OCI-LY7 (cell line): ENCODE results near the gene IGLL5. TPM values are rescaled to one million over a fixed set of nuclear protein-coding genes. Genes with fewer than 3 reads are reported as not detected.
"Not testable (repeated sequence)": the region's sequence is repeated elsewhere in the genome, so short reads cannot be mapped to it uniquely, and the experiment has no call there.

Source experiments
- BruUV-seq: library from RNA; stranded (reverse); fragments of 400-500 nt; replicated peaks from 2 replicates; lab custom pipeline; 2021; lab: Mats Ljungman, UMichigan
- CTCF ChIA-PET: fragments of 300-600 bp; sonication (Branson Sonifier 250); formaldehyde crosslinking; loops from one replicate; lab custom pipeline; 2022; ENCODE audit warnings: antibody characterized with exemption; ENCODE audit not compliant: unreplicated experiment; lab: Charles Lee
- POLR2A ChIA-PET: fragments of 300-600 bp; sonication (Branson Sonifier 250); formaldehyde crosslinking; loops from one replicate; lab custom pipeline; 2022; ENCODE audit warnings: antibody characterized with exemption; lab: Charles Lee
- DNase-seq: peaks from one replicate; pipeline ENCODE4 v3.0.0-alpha.2; 2015; ENCODE audit warnings: low spot score
- H2AFZ ChIP-seq: fragments of 200-600 bp; sonication (generic), shearing (Covaris generic); 2 replicates; pipeline ENCODE4 v1.6.1; 2014; ENCODE audit warnings: mild to moderate bottlenecking, antibody characterized with exemption, low read length, moderate library complexity
- H3K27ac ChIP-seq: fragments of 200-600 bp; sonication (generic); 2 replicates; pipeline ENCODE4 v1.5.1; 2014; ENCODE audit warnings: mixed run types, low read depth, mild to moderate bottlenecking, moderate library complexity, low read length, inconsistent platforms; ENCODE audit not compliant: poor library complexity, severe bottlenecking
- H3K36me3 ChIP-seq: fragments of 200-600 bp; sonication (generic); 2 replicates; pipeline ENCODE4 v1.6.1; 2014; ENCODE audit warnings: mild to moderate bottlenecking, antibody characterized with exemption, low read length, moderate library complexity, mixed read lengths; ENCODE audit not compliant: insufficient read depth
- H3K4me1 ChIP-seq: fragments of 200-600 bp; sonication (generic); 2 replicates; pipeline ENCODE4 v1.5.1; 2014; ENCODE audit warnings: mild to moderate bottlenecking, low read length; ENCODE audit not compliant: insufficient read depth, poor library complexity, severe bottlenecking
- H3K4me2 ChIP-seq: fragments of 200-600 bp; sonication (generic); 2 replicates; pipeline ENCODE4 v1.6.1; 2014; ENCODE audit warnings: mild to moderate bottlenecking, low read length
- H3K4me3 ChIP-seq: fragments of 200-600 bp; sonication (generic); 2 replicates; pipeline ENCODE4 v1.5.1; 2014; ENCODE audit warnings: mild to moderate bottlenecking, low read depth, low read length; ENCODE audit not compliant: poor library complexity, severe bottlenecking
- H3K79me2 ChIP-seq: fragments of 200-600 bp; sonication (generic); 2 replicates; pipeline ENCODE4 v1.6.1; 2016; ENCODE audit warnings: low read depth, mild to moderate bottlenecking, low read length, moderate library complexity, mixed read lengths; ENCODE audit not compliant: insufficient read depth
- H3K9me2 ChIP-seq: fragments of 200-600 bp; sonication (generic); 2 replicates; pipeline ENCODE4 v1.6.1; 2016; ENCODE audit warnings: mild to moderate bottlenecking, low read length, mixed read lengths; ENCODE audit not compliant: insufficient read depth
- H3K9me3 ChIP-seq: fragments of 200-600 bp; sonication (generic); 2 replicates; pipeline ENCODE4 v1.6.1; 2014; ENCODE audit warnings: mild to moderate bottlenecking, mixed run types, low read length, mixed read lengths
- H4K20me1 ChIP-seq: fragments of 200-600 bp; sonication (generic); 2 replicates; pipeline ENCODE4 v1.6.1; 2014; ENCODE audit warnings: mild to moderate bottlenecking, antibody characterized with exemption, low read length, moderate library complexity, mixed read lengths; ENCODE audit not compliant: insufficient read depth
- CTCF ChIP-seq: fragments of 200-600 bp; sonication (generic); conservative IDR thresholded peaks from 2 replicates; pipeline ENCODE4 v1.5.1; 2014; ENCODE audit warnings: mild to moderate bottlenecking, antibody characterized with exemption, low read length, moderate library complexity, mixed read lengths
- EZH2phosphoT487 ChIP-seq: fragments of 200-600 bp; sonication (generic); IDR thresholded peaks from 2 replicates; pipeline ENCODE4 v1.6.1; 2018; ENCODE audit warnings: low read depth, borderline replicate concordance, mild to moderate bottlenecking, mixed run types, antibody characterized with exemption, low read length, moderate library complexity, mixed read lengths
- intact Hi-C: fragments of 100-400 bp; cut with micrococcal nuclease; formaldehyde crosslinking; loops from one replicate; pipeline ENCODE4 v1.10.0; 2022; ENCODE audit not compliant: unreplicated experiment
- total RNA-seq, 2 experiments: library from RNA; depleted of rRNA in 1 of 2; stranded (reverse); fragments of >200 nt in 1 of 2; shearing (Covaris generic) in 1 of 2; gene quantifications; 2 replicates each; pipeline ENCODE4 v1.2.3, GENCODE V29; 2014 to 2022

Gene IGLL5
- total RNA-seq, 2 experiments from 2014 or later, result 219 to 364 TPM

GRCh38 chr22:22897091-22897490 lies 9.5 kb downstream of the IGLL5 start:
- intact Hi-C loops, result no loop called here
- Histone ChIP-seq H4K20me1 (no peaks in the 10 kb centered on the region), H3K4me2 (peak overlapping the region; percentile 77; the same call in 1 of the 2 replicates)

GRCh38 chr22:22897947-22898346 lies 10.3 kb downstream of the IGLL5 start:
- Histone ChIP-seq H3K36me3 (peaks cover 59% of the 10 kb centered on the region), H2AFZ (no peak overlapping the region), H3K4me1 (peaks cover 89% of the 10 kb centered on the region), H3K4me3 (no peak overlapping the region), H3K27ac (peak overlapping the region; percentile 81), H4K20me1 (no peaks in the 10 kb centered on the region; the same call in 1 of the 2 replicates), H3K9me2 (no peaks in the 10 kb centered on the region), H3K79me2 (peaks cover 22% of the 10 kb centered on the region), H3K9me3 (no peaks in the 10 kb centered on the region), H3K4me2 (peak overlapping the region; percentile 77; the same call in 1 of the 2 replicates)
- intact Hi-C loops, result no loop called here
- ChIA-PET CTCF (interaction anchor here (0.5 to 0.7 kb wide), 3 partner anchors 12 to 1301 kb away, joined by 3 read pairs; no protein-coding TSS in a partner anchor), POLR2A (interaction anchor here (1.2 to 8.1 kb wide), 4 partner anchors 8 to 42 kb away, joined by 3 to 93 read pairs (median 6); no protein-coding TSS in a partner anchor)
- BruUV-seq, result no TSS peak
- TF ChIP-seq EZH2phosphoT487, result no peak
- no peak for TF ChIP-seq CTCF
- DNase-seq, result no peak

More at GRCh38 chr22:22897091-22897490, 9.5 kb downstream of the IGLL5 start:
- CTCF ChIA-PET, result interaction anchor here (0.7 to 1.1 kb wide), 3 partner anchors 13 to 39 kb away, joined by 3 to 5 read pairs (median 3); no protein-coding TSS in a partner anchor
- Histone ChIP-seq H3K27ac (peak overlapping the region; percentile 81), H3K79me2 (peaks cover 31% of the 10 kb centered on the region), H3K9me3 (no peaks in the 10 kb centered on the region), H2AFZ (no peak overlapping the region), H3K36me3 (peaks cover 59% of the 10 kb centered on the region), H3K4me3 (no peak overlapping the region), H3K4me1 (peaks cover 89% of the 10 kb centered on the region), H3K9me2 (no peaks in the 10 kb centered on the region)
- no peak for DNase-seq
- TF ChIP-seq EZH2phosphoT487, result no peak
- no peak for TF ChIP-seq CTCF
- POLR2A ChIA-PET, result interaction anchor here (1.3 to 8.1 kb wide), 3 partner anchors 34 to 42 kb away, joined by 4 to 93 read pairs (median 9); no protein-coding TSS in a partner anchor
- BruUV-seq, result no TSS peak

DNA sequence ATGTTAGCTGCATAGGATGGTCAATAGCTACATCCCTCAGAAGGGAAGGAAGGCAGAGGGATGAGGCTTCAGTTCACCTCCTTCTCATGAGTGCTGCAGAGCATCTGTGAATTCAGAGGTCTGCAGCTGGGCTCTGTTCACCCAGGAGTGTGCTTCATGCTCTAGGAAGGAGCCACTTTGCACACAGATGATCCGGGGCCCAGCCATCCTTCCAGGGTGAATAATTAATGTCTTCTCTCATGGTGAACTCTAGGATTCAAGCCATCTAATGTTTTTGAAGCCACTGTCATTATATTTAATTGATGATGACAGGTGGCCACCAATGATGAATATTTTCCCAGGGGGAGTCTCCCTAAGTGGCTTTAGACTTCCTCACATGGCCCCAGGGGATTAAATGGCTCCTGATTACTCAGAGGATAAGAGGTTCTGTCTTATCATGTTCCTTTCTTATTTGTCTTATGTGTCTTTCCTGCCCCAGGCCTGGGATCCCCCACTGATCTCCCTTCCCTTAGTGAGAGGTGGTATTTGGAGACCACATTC lies 10.9 kb downstream of the IGLL5 start:
- H3K9me2 ChIP-seq, H2AFZ ChIP-seq, H3K9me3 ChIP-seq, intact Hi-C loops, BruUV-seq, H3K4me3 ChIP-seq, H4K20me1 ChIP-seq, DNase-seq: not testable (repeated sequence)
- Histone ChIP-seq H3K79me2 (peaks cover 17% of the 10 kb centered on the region), H3K4me1 (peaks cover 89% of the 10 kb centered on the region), H3K27ac (peak overlapping the region; percentile 81), H3K36me3 (peaks cover 54% of the 10 kb centered on the region), H3K4me2 (peak overlapping the region; percentile 77; the same call in 1 of the 2 replicates)
- POLR2A ChIA-PET, result interaction anchor here (1.2 to 8.1 kb wide), 3 partner anchors 9 to 37 kb away, joined by 3 to 93 read pairs (median 9); no protein-coding TSS in a partner anchor
- CTCF ChIA-PET, result interaction anchor here (0.7 kb wide), 1 partner anchor 34 kb away, joined by 3 read pairs; no protein-coding TSS in a partner anchor

GRCh38 chr22:22899342-22900080 lies 11.9 kb downstream of the IGLL5 start:
- POLR2A ChIA-PET, H3K9me2 ChIP-seq, H4K20me1 ChIP-seq, CTCF ChIA-PET, H2AFZ ChIP-seq, H3K9me3 ChIP-seq, intact Hi-C loops, H3K79me2 ChIP-seq, DNase-seq, H3K4me3 ChIP-seq, BruUV-seq: not testable (repeated sequence)
- H3K36me3 ChIP-seq, result peaks cover 46% of the 10 kb centered on the region
- H3K27ac ChIP-seq, result peak overlapping the region; percentile 12
- peaks cover 89% of the 10 kb centered on the region for H3K4me1 ChIP-seq
- H3K4me2 ChIP-seq, result peak overlapping the region; percentile 16; the same call in 1 of the 2 replicates
